SK-N-SH treated with all-trans-retinoic acid at 6 μM for 48 hours (cell line): ENCODE measurements around the gene NBEA.

Experiments used
- ATAC-seq: fragments of 200-7000 bp; cut with Tn5 transposase; 3 replicates; pipeline ENCODE4 v1.9.1; 2020; ENCODE audit warnings: mild to moderate bottlenecking, moderate library complexity
- ARNTL ChIP-seq: fragments of 450-650 bp; formaldehyde crosslinking; IDR thresholded peaks from 2 replicates; pipeline ENCODE4 v1.5.0; 2020; ENCODE audit warnings: low read depth, mild to moderate bottlenecking, moderate library complexity, borderline replicate concordance
- BACH2 ChIP-seq: fragments of 250-450 bp; sonication (Bioruptor Pico); IDR thresholded peaks from 2 replicates; pipeline ENCODE4 v1.9.0; 2021; ENCODE audit warnings: mild to moderate bottlenecking, borderline replicate concordance
- CSDC2 ChIP-seq: fragments of 250-450 bp; sonication (Bioruptor Pico); IDR thresholded peaks from 2 replicates; pipeline ENCODE4 v1.5.0; 2020; ENCODE audit warnings: mild to moderate bottlenecking, moderate library complexity
- ISL1 ChIP-seq: fragments of 250-450 bp; sonication (Bioruptor Pico); IDR thresholded peaks from 2 replicates; pipeline ENCODE4 v2.1.2; 2022; ENCODE audit warnings: mild to moderate bottlenecking, moderate library complexity
- OSR1 ChIP-seq: fragments of 250-450 bp; sonication (Bioruptor Pico); IDR thresholded peaks from 2 replicates; pipeline ENCODE4 v1.8.0; 2022; ENCODE audit warnings: moderate library complexity, mild to moderate bottlenecking, inconsistent platforms
- SNAI2 ChIP-seq: fragments of 250-450 bp; sonication (Bioruptor Pico); IDR thresholded peaks from 2 replicates; pipeline ENCODE4 v1.5.0; 2020; ENCODE audit warnings: mild to moderate bottlenecking, moderate library complexity
- TCF4 ChIP-seq: fragments of 250-450 bp; sonication (Bioruptor Pico); IDR thresholded peaks from 2 replicates; pipeline ENCODE4 v1.8.0; 2021; ENCODE audit warnings: mild to moderate bottlenecking, moderate library complexity, borderline replicate concordance
- TOX ChIP-seq: fragments of 250-450 bp; sonication (Bioruptor Pico); IDR thresholded peaks from 2 replicates; pipeline ENCODE4 v1.8.0; 2021; ENCODE audit warnings: mild to moderate bottlenecking, moderate library complexity, borderline replicate concordance
- ZC3H10 ChIP-seq: fragments of 250-450 bp; sonication (Bioruptor Pico); IDR thresholded peaks from 2 replicates; pipeline ENCODE4 v1.5.1; 2021; ENCODE audit warnings: mild to moderate bottlenecking, moderate library complexity
- ZFP3 ChIP-seq: fragments of 250-450 bp; sonication (Bioruptor Pico); IDR thresholded peaks from 2 replicates; pipeline ENCODE4 v1.5.0; 2020; ENCODE audit warnings: mild to moderate bottlenecking, moderate library complexity
- ZNF565 ChIP-seq: fragments of 450-650 bp; formaldehyde crosslinking; conservative IDR thresholded peaks from 2 replicates; pipeline ENCODE4 v1.5.0; 2020; ENCODE audit warnings: low read depth, mild to moderate bottlenecking, moderate library complexity
- TF ChIP-seq, protein P1 (sequence below): fragments of 250-450 bp; sonication (Bioruptor Pico); IDR thresholded peaks from 2 replicates; pipeline ENCODE4 v1.5.1; 2020; ENCODE audit warnings: low read depth, mild to moderate bottlenecking, moderate library complexity
- TF ChIP-seq, protein P2 (sequence below): fragments of 250-450 bp; sonication (Bioruptor Pico); IDR thresholded peaks from 2 replicates; pipeline ENCODE4 v1.8.0; 2021; ENCODE audit warnings: low read depth, mild to moderate bottlenecking, moderate library complexity, borderline replicate concordance
- TF ChIP-seq, protein P3 (sequence below): fragments of 250-450 bp; sonication (Bioruptor Pico); IDR thresholded peaks from 2 replicates; pipeline ENCODE4 v1.8.0; 2020; ENCODE audit warnings: mild to moderate bottlenecking, moderate library complexity, borderline replicate concordance

Gene NBEA

GRCh38 chr13:35720290-35720689 lies 778.2 kb downstream of the NBEA start:
- ATAC-seq = no peak
- TF ChIP-seq, protein P1, sequence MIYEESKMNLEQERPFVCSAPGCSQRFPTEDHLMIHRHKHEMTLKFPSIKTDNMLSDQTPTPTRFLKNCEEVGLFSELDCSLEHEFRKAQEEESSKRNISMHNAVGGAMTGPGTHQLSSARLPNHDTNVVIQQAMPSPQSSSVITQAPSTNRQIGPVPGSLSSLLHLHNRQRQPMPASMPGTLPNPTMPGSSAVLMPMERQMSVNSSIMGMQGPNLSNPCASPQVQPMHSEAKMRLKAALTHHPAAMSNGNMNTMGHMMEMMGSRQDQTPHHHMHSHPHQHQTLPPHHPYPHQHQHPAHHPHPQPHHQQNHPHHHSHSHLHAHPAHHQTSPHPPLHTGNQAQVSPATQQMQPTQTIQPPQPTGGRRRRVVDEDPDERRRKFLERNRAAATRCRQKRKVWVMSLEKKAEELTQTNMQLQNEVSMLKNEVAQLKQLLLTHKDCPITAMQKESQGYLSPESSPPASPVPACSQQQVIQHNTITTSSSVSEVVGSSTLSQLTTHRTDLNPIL = no peak
- no peak for TF ChIP-seq TOX (CRISPR knock-in tag)
- TF ChIP-seq ISL1 (CRISPR knock-in tag) = no peak
- TF ChIP-seq, all 23 proteins: peak for 0

- no peak for TF ChIP-seq BACH2
- TF ChIP-seq CSDC2 = no peak
- no peak for TF ChIP-seq ZNF565
- no peak for TF ChIP-seq OSR1 (CRISPR knock-in tag)
- TF ChIP-seq ISL1 (CRISPR knock-in tag) = no peak
- 0 out of 2 replicates have a peak, but pooled peaks have one; percentile 8 for TF ChIP-seq SNAI2
- TF ChIP-seq, protein P2, sequence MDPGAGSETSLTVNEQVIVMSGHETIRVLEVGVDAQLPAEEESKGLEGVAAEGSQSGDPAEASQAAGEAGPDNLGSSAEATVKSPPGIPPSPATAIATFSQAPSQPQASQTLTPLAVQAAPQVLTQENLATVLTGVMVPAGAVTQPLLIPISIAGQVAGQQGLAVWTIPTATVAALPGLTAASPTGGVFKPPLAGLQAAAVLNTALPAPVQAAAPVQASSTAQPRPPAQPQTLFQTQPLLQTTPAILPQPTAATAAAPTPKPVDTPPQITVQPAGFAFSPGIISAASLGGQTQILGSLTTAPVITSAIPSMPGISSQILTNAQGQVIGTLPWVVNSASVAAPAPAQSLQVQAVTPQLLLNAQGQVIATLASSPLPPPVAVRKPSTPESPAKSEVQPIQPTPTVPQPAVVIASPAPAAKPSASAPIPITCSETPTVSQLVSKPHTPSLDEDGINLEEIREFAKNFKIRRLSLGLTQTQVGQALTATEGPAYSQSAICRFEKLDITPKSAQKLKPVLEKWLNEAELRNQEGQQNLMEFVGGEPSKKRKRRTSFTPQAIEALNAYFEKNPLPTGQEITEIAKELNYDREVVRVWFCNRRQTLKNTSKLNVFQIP (CRISPR knock-in tag) = no peak
- TF ChIP-seq, protein P3, sequence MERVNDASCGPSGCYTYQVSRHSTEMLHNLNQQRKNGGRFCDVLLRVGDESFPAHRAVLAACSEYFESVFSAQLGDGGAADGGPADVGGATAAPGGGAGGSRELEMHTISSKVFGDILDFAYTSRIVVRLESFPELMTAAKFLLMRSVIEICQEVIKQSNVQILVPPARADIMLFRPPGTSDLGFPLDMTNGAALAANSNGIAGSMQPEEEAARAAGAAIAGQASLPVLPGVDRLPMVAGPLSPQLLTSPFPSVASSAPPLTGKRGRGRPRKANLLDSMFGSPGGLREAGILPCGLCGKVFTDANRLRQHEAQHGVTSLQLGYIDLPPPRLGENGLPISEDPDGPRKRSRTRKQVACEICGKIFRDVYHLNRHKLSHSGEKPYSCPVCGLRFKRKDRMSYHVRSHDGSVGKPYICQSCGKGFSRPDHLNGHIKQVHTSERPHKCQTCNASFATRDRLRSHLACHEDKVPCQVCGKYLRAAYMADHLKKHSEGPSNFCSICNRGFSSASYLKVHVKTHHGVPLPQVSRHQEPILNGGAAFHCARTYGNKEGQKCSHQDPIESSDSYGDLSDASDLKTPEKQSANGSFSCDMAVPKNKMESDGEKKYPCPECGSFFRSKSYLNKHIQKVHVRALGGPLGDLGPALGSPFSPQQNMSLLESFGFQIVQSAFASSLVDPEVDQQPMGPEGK (CRISPR knock-in tag) = no peak
- no peak for TF ChIP-seq ZFP3 (CRISPR knock-in tag)
- peak; percentile 23; the same call in 1 of the 2 replicates for TF ChIP-seq TCF4 (CRISPR knock-in tag)
- TF ChIP-seq ARNTL (CRISPR knock-in tag) = no peak
- no peak for TF ChIP-seq ZC3H10 (CRISPR knock-in tag)
- peak; percentile 83 for ATAC-seq
Observed at GRCh38 chr13:35720690-35721554, 778.9 kb downstream of the NBEA start.
